ENCODE measurements around the gene EMP2. TPM values are rescaled to one million over a fixed set of nuclear protein-coding genes. Genes with fewer than 3 reads are reported as not detected.
A peak's percentile ranks its signal among the peaks of the same experiment; 100 is the strongest.

EMP2 gene
- polyA plus RNA-seq, 3 donors, result not detected

DNA sequence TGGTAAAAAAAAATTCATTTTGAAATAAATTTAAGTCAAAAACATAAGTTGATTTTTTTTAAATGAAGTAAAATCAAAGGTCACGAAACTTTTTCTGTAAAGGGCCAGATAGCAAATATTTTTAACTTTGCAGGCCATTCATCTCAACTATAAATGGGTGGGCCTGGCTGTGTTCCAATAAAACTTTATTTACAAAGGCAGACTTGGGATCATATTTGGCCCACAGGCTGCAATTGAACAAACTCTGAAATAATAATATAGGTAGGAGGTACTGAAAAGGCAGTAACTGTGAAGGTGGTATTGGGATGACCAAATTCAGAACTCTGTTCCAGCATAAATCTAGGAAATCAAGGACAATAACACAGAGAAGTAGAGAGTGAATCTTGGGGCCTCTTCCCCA is 12.2 kb upstream of the EMP2 start:
- no peak overlapping the region for H3K27ac ChIP-seq (ENCODE audit: low read depth in 1 of 2, low read length in 2 of 2)
- no peak for DNase-seq
- no peak overlapping the region for H3K4me3 ChIP-seq (replicated peaks in 1 of 3; ENCODE audit: low read depth in 2 of 3, low read length in 3 of 3)
- Mint-ChIP-seq H3K27me3 (ENCODE audit: low read depth in 3 of 3) (peaks cover 3 to 17% (median 5%) of the 10 kb centered on the region in 3 donors), H3K27ac (no peak overlapping the region), H3K36me3 (no peaks in the 10 kb centered on the region), H3K9me3 (peaks cover 0 to 6% (median 4%) of the 10 kb centered on the region in 7 donors), H3K4me3 (no peak overlapping the region), H3K4me1 (no peaks in the 10 kb centered on the region)
- H3K4me2 ChIP-seq (replicated peaks; ENCODE audit: extremely low read depth, low read length, poor library complexity, severe bottlenecking), result no peak overlapping the region
- TF ChIP-seq, protein P1, sequence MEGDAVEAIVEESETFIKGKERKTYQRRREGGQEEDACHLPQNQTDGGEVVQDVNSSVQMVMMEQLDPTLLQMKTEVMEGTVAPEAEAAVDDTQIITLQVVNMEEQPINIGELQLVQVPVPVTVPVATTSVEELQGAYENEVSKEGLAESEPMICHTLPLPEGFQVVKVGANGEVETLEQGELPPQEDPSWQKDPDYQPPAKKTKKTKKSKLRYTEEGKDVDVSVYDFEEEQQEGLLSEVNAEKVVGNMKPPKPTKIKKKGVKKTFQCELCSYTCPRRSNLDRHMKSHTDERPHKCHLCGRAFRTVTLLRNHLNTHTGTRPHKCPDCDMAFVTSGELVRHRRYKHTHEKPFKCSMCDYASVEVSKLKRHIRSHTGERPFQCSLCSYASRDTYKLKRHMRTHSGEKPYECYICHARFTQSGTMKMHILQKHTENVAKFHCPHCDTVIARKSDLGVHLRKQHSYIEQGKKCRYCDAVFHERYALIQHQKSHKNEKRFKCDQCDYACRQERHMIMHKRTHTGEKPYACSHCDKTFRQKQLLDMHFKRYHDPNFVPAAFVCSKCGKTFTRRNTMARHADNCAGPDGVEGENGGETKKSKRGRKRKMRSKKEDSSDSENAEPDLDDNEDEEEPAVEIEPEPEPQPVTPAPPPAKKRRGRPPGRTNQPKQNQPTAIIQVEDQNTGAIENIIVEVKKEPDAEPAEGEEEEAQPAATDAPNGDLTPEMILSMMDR (IDR thresholded peaks at IDR 0.05), result no peak
- H4K20me1 ChIP-seq (ENCODE audit: insufficient read depth, low read length), result no peaks in the 10 kb centered on the region
- peaks cover 0 to 6% of the 10 kb centered on the region in 2 donors for H3K4me1 ChIP-seq (ENCODE audit: control insufficient read depth in 1 of 2, insufficient read depth in 2 of 2, low read length in 2 of 2)
- H3K79me2 ChIP-seq (ENCODE audit: insufficient read depth, low read length), result no peaks in the 10 kb centered on the region
- H3K9ac ChIP-seq (ENCODE audit: insufficient read depth, low read length, poor library complexity, severe bottlenecking), result no peak overlapping the region
- no peaks in the 10 kb centered on the region for H3K27me3 ChIP-seq (ENCODE audit: control insufficient read depth in 2 of 2, insufficient read depth in 2 of 2, low read length in 2 of 2)
- no peaks in the 10 kb centered on the region for H3K9me3 ChIP-seq (replicated peaks in 1 of 2; ENCODE audit: control insufficient read depth in 1 of 2, insufficient read depth in 1 of 2, low read length in 2 of 2)
- H2AFZ ChIP-seq (ENCODE audit: insufficient read depth, low read depth, low read length, poor library complexity, severe bottlenecking), result no peak overlapping the region
- WGBS (ENCODE audit: insufficient coverage), result no CpG with 5 or more reads among the region's 1 CpG
- intact Hi-C loops (cut with micrococcal nuclease), result no loop called here
- H3K36me3 ChIP-seq (replicated peaks in 1 of 2; ENCODE audit: control insufficient read depth in 1 of 2, insufficient read depth in 2 of 2, low read length in 2 of 2), result no peaks in the 10 kb centered on the region

DNA sequence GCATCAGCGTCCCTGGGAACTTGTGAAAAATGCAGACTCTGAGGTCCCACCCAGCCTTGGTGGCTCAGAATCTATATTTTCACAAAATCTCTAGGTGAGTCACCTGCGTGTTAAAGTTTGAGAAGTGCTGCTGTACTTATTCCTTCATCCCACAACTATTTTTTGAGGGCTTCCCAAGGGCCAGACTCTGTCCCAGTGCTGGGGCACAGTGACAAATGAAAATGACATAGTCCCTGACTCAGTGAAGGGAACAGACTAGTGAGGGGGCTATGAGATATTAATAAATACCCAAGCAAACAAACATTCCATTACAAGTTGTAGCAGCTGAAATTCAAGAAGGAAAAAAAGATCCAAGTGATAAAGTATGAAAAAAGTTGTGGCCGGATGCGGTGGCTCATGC is 9.9 kb upstream of the EMP2 start:
- H3K4me3 Mint-ChIP-seq, result peak overlapping the region in 1 of 2 donors; percentile 27
- no peaks in the 10 kb centered on the region for H3K27me3 ChIP-seq (ENCODE audit: control insufficient read depth in 2 of 2, insufficient read depth in 2 of 2, low read length in 2 of 2)
- intact Hi-C loops (cut with micrococcal nuclease), result no loop called here
- no peaks in the 10 kb centered on the region for H3K9me3 ChIP-seq (replicated peaks in 1 of 2; ENCODE audit: control insufficient read depth in 1 of 2, insufficient read depth in 1 of 2, low read length in 2 of 2)
- H3K4me1 Mint-ChIP-seq, result no peaks in the 10 kb centered on the region
- H3K36me3 ChIP-seq (replicated peaks in 1 of 2; ENCODE audit: control insufficient read depth in 1 of 2, insufficient read depth in 2 of 2, low read length in 2 of 2), result no peaks in the 10 kb centered on the region
- no peaks in the 10 kb centered on the region for H3K4me1 ChIP-seq (ENCODE audit: control insufficient read depth in 1 of 2, insufficient read depth in 2 of 2, low read length in 2 of 2)
- no peaks in the 10 kb centered on the region for H3K36me3 Mint-ChIP-seq
- no peak overlapping the region for H3K9ac ChIP-seq (ENCODE audit: insufficient read depth, low read length, poor library complexity, severe bottlenecking)
- H3K4me3 ChIP-seq (replicated peaks in 1 of 3; ENCODE audit: low read depth in 2 of 3, low read length in 3 of 3), result no peak overlapping the region
- H4K20me1 ChIP-seq (ENCODE audit: insufficient read depth, low read length), result no peaks in the 10 kb centered on the region
- peaks cover under 1 to 15% (median 3%) of the 10 kb centered on the region in 3 donors for H3K27me3 Mint-ChIP-seq (ENCODE audit: low read depth in 3 of 3)
- H3K27ac ChIP-seq (ENCODE audit: low read depth in 1 of 2, low read length in 2 of 2), result no peak overlapping the region
- no peak for DNase-seq
- TF ChIP-seq, protein P1 (IDR thresholded peaks at IDR 0.05), result no peak
- no peak overlapping the region for H2AFZ ChIP-seq (ENCODE audit: insufficient read depth, low read depth, low read length, poor library complexity, severe bottlenecking)
- no peaks in the 10 kb centered on the region for H3K79me2 ChIP-seq (ENCODE audit: insufficient read depth, low read length)
- H3K4me2 ChIP-seq (replicated peaks; ENCODE audit: extremely low read depth, low read length, poor library complexity, severe bottlenecking), result no peak overlapping the region
- H3K9me3 Mint-ChIP-seq, result peaks cover 0 to 2% (median 0%) of the 10 kb centered on the region in 7 donors
- H3K27ac Mint-ChIP-seq, result no peak overlapping the region
- 100% methylated on average over 1 of the region's 4 CpGs for WGBS (ENCODE audit: insufficient coverage)
